ENCODE data around the gene PNMA8A. TPM values are rescaled to one million over a fixed set of nuclear protein-coding genes. Genes with fewer than 3 reads are reported as not detected.
A peak's percentile ranks its signal among the peaks of the same experiment; 100 is the strongest.

Gene PNMA8A
- total RNA-seq, 4 donors from 2014 or later, result 0.30 to 4.0 (median 2.7) TPM

DNA sequence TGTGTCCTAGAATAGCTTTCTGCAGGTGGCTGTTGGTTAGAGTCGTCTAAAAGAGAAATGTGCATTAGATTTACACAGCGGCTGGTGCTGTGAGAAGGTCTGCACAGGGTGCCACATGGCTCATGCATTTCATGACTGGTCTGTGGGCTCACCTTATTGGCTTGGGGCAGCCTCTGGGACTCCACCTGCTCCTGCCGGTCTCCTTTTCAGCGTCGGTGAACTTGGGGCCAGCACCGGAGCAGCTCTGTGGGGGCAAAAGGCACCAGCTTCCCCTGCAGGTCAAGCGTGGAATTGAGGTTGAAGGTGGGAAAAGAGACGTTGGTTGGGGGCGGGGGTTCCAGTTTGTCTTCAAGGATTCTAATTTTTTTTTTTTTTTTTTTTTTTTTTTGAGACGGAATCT is 39.5 kb downstream of the PNMA8A start:
- no peak for TF ChIP-seq POLR2A (IDR thresholded peaks at IDR 0.05)
- TF ChIP-seq, protein P1, sequence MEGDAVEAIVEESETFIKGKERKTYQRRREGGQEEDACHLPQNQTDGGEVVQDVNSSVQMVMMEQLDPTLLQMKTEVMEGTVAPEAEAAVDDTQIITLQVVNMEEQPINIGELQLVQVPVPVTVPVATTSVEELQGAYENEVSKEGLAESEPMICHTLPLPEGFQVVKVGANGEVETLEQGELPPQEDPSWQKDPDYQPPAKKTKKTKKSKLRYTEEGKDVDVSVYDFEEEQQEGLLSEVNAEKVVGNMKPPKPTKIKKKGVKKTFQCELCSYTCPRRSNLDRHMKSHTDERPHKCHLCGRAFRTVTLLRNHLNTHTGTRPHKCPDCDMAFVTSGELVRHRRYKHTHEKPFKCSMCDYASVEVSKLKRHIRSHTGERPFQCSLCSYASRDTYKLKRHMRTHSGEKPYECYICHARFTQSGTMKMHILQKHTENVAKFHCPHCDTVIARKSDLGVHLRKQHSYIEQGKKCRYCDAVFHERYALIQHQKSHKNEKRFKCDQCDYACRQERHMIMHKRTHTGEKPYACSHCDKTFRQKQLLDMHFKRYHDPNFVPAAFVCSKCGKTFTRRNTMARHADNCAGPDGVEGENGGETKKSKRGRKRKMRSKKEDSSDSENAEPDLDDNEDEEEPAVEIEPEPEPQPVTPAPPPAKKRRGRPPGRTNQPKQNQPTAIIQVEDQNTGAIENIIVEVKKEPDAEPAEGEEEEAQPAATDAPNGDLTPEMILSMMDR (IDR thresholded peaks at IDR 0.05), result no peak
- intact Hi-C loops (cut with DNase I; ENCODE audit: low total_unique reads), result no loop called here
- no peak for DNase-seq (ENCODE audit: low spot score in 2 of 2)
- H3K4me3 ChIP-seq (ENCODE audit: low read depth, poor library complexity, severe bottlenecking), result no peak overlapping the region
- WGBS, 2 donors, result 50 to 61% methylated on average over 10 of the region's 10 CpGs

DNA sequence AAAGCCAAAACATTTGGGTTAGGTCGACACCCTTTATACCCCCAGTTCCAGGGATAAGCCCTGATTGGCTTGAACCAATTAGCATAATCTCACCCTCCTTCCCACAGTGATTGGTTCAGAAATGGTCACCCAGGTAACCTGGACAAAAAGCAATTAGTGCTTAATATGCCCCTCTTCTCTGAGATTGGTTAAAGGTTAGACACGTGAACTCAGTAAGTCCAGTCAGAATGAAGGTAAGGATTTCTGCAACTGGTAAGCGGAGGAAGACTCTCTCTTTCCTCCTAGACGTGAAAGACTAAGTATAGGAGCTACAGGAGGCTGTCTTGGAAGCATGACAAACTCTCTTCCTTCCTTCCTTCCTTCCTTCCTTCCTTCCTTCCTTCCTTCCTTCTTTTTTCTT is 41.4 kb downstream of the PNMA8A start:
- TF ChIP-seq, protein P1 (IDR thresholded peaks at IDR 0.05), result no peak
- TF ChIP-seq POLR2A (IDR thresholded peaks at IDR 0.05), result no peak
- no peak for DNase-seq (ENCODE audit: low spot score in 2 of 2)
- intact Hi-C loops (cut with DNase I; ENCODE audit: low total_unique reads), result no loop called here
- no peak overlapping the region for H3K4me3 ChIP-seq (ENCODE audit: low read depth, poor library complexity, severe bottlenecking)
- WGBS, 2 donors, result 79% methylated on average over 4 of the region's 4 CpGs

DNA sequence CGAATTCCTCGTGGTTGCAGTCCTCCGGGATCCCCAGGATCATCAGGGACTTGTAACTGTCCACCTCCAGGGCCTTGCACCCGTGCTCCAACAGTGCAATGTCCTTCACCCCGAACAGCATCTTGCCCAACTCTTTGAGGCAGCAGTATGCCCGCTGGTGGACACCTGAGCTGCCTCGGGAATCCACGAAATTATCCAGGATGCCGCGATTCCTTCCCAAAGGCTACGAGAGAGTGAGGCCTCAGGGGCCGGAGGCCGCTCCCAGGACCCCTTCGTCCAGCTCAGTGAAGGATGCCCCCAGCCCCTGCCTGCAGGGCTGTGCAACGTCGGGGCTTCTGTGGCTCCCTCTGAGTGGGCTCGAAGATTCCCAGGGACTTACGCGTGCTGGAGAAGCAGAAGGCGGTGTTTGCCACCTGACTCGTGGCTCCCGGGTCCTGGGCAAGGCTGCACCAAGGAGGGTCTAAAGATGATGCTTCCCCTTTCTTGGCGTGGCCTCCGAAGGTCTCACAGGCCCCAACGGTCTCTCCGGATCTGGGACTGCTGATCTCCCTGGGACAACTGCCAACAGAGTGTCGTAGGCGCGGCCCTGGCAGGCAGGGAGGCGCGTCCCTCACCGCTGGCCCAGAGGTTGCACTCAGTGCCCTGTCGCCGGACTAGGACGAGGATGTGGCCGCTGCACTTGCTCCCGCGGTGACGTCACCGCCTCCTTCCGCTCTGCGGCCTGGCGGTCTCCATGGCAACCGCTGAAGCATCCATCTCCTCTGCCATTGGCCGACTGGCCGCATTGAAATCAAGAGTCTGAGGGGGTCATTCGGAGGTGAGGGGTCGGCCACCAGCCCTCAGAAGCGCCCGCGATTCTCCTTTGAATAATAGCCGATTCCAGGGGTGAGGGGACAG is 42.9 kb downstream of the PNMA8A start, which contains the start of gene PNMA8C:
TSS of gene PNMA8C (minus strand) at position 698 of the 897 bp plus-strand sequence. CDS start at position 121, 577 bp downstream.
- DNase-seq (ENCODE audit: low spot score in 2 of 2), result no peak
- 29 to 57% methylated on average over 31 to 49 of the region's 52 CpGs for WGBS, 2 donors
- intact Hi-C loops (cut with DNase I; ENCODE audit: low total_unique reads), result no loop called here
- no peak for TF ChIP-seq POLR2A (IDR thresholded peaks at IDR 0.05)
- TF ChIP-seq, protein P1 (IDR thresholded peaks at IDR 0.05), result no peak
- no peak within 1 kb of the TSS for H3K4me3 ChIP-seq (ENCODE audit: low read depth, poor library complexity, severe bottlenecking)

DNA sequence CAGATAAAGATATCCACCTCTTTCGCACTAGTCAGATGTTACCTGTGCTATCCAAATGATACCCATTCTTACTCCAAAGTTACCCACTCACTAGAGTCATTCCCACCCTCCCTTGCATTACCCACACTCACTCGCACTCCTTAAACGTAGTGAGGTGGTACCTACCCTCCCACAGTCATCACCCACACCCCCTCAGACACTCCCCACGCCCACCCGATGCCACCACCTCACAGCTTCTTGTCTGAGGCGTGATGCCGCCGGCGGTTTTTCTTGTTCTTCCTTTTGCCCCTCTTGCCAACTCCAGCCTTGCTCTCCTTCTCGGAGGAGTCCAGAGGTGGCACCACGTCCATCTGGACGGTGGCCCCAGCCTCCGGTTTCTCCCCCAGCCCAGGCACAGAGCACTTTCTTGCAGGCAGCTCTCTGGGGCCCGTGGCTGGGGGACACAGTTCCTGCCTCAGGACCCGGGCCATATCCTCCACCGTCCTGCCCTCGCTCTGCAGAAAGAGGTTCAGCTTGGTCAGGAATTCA is 43.8 kb downstream of the PNMA8A start:
- intact Hi-C loops (cut with DNase I; ENCODE audit: low total_unique reads), result no loop called here
- no peak overlapping the region for H3K4me3 ChIP-seq (ENCODE audit: low read depth, poor library complexity, severe bottlenecking)
- no peak for DNase-seq (ENCODE audit: low spot score in 2 of 2)
- no peak for TF ChIP-seq POLR2A (IDR thresholded peaks at IDR 0.05)
- 78 to 85% methylated on average over 17 of the region's 17 CpGs for WGBS, 2 donors

DNA sequence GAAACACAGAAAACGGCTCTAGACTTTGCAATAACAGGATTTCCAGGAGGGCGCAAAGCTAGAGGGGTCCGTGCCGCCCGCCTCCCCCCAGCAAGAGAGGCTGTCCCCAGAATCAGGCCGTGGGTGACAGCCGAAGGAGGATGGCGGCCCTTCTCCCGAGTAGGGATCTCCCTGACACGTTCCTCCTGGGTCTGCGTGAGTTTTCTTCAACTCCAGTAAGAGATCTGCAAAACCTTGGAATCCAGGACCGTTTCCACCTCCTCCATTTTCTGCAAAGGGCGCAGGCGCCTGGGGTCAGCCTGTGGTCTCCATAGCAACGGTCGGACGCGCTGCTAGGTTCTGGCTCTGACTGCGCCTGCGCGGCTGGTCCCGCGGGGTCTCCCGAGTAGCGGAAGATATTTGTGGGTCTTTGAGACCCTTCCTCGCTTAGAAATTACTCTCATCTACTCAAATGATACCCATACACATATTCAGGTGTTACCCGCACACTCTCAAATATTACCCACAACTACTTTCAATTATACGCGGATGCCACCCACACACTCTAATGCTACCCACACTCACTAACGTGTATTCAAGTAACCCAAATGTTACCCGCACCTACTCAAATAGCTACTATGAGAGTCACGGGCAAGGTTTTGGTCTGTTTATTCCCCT is 44.7 kb downstream of the PNMA8A start:
- intact Hi-C loops (cut with DNase I; ENCODE audit: low total_unique reads), result no loop called here
- DNase-seq (ENCODE audit: low spot score in 2 of 2), result no peak
- H3K4me3 ChIP-seq (ENCODE audit: low read depth, poor library complexity, severe bottlenecking), result peak overlapping the region; percentile 14
- 4% methylated on average over 32 of the region's 32 CpGs for WGBS, 2 donors
- no peak for TF ChIP-seq POLR2A (IDR thresholded peaks at IDR 0.05)
- TF ChIP-seq, protein P1 (IDR thresholded peaks at IDR 0.05), result no peak

DNA sequence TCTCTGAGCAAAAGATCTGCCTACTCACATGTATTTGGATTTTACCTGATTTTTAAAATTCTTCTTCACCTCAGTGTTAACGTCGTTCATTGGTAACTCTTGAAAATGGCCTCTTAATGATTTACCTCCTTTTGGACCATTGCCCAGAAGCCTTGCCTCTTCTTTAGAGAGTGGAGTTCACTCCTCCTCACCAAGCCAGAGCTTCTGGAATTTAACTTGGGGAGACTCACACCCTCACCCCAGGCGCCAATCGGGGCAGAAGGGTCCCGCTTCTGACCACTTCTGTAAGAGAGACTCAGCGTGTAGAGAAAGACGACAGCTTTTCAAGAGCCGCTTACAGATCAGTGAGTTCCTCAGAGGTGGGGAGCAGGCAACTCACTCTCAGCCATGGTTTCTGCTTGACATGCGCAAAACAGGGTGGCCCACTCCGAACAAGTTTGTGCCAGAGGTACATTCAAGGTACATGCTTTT is 45.3 kb downstream of the PNMA8A start:
- 4 to 5% methylated on average over 10 of the region's 10 CpGs for WGBS, 2 donors
- H3K4me3 ChIP-seq (ENCODE audit: low read depth, poor library complexity, severe bottlenecking), result peak overlapping the region; percentile 14
- TF ChIP-seq, protein P1 (IDR thresholded peaks at IDR 0.05), result no peak
- no peak for TF ChIP-seq POLR2A (IDR thresholded peaks at IDR 0.05)
- no peak for DNase-seq (ENCODE audit: low spot score in 2 of 2)
- intact Hi-C loops (cut with DNase I; ENCODE audit: low total_unique reads), result no loop called here

Measured in lower leg skin (tissue), 4 donors.